HG03565 (cell line): Measurements from ENCODE around the gene KCNJ12.
"Not testable (repeated sequence)": the region's sequence is repeated elsewhere in the genome, so short reads cannot be mapped to it uniquely, and the experiment has no call there.

Experiments used
- ATAC-seq: cut with Tn5 transposase; IDR thresholded peaks from one replicate; pipeline ENCODE4 v1.9.1; 2021; ENCODE audit warnings: mild to moderate bottlenecking, moderate library complexity; ENCODE audit not compliant: unreplicated experiment

Gene KCNJ12

DNA sequence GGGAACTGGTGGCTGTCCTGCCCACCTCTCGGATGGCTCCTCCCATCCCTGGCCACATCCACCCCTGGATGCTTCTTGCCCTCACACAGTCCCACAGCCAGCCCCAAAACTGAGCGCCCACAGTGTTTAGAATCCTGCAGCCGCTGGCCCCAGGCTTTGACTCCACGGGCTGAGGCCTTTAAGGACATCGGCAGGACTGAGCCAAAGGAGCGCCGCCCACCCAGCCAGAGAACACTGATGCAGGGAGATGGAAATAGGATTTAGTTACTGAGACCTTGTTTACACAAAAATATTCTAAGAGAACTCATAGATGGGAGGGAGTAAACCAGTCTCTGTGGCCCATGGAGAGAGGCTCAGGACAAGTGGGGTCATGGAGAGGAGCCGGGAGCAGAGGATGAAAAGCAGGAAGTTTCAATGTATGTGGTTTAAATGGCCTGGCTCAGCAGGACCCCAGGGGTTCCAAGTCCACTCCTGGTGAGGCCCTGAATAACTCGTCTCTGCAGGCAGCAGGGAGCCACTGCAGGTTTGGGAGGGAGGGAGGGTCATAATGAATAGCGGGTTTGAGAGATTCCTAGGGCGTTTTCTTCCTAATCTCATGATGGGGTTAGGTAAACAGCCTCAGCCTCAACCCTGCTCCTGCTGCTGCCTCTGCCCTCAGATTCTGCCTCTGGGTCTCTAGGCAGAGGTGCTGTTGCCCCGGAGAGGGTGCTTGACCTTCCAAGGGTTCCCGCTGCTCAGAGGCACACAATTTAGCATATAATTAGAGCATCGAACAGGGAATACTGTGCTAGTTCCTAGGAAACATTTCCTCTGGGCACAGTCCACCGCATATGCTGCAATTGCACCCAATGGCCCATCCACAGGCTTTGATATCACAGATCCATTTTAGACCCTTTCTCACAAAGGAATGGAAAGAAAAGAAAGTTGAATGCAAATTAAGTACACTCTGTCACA lies 61.0 kb downstream of the KCNJ12 start:
- ATAC-seq: not testable (repeated sequence)

DNA sequence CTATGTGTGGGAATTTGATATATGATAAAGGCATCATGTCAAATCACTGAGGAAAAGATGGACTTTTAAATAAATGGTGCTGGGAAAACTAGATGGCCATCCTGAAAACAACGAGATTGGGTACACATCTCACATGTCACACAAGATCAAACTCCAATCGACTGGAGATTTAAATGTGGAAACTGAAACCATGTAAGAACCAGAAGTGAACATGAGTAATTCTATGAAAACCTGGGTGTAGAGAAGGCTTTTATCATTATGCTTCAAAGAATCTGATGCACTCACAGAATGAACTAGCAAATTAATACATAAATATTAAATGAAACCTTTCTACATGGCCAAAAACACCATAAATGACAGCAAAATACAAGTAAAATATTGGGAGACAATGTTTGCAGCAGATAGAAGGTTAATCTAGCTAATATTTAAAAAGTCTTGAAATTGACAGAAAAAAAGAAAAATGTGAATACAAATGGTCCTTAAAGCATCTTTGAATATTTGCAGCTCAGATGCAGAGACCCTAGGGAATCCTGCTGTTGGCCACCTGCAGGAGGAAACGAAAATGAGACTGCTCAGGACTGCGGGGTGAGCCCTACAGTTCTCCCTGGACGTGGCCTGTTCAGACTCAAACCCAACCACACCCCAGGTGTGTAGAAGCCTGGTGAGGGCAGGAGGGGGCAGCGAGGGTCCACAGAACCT lies 62.3 kb downstream of the KCNJ12 start:
- ATAC-seq: not testable (repeated sequence)

GRCh38 chr17:21439015-21439336 lies 62.8 kb downstream of the KCNJ12 start:
- ATAC-seq: not testable (repeated sequence)

GRCh38 chr17:21445091-21445650 lies 69.0 kb downstream of the KCNJ12 start:
- no peak for ATAC-seq

- ATAC-seq: not testable (repeated sequence)
Measured at GRCh38 chr17:21447552-21447951, 71.4 kb downstream of the KCNJ12 start.

- ATAC-seq: not testable (repeated sequence)
Measured at GRCh38 chr17:21449891-21450290, 73.7 kb downstream of the KCNJ12 start.

GRCh38 chr17:21451975-21452374 lies 75.8 kb downstream of the KCNJ12 start:
- no peak for ATAC-seq

DNA sequence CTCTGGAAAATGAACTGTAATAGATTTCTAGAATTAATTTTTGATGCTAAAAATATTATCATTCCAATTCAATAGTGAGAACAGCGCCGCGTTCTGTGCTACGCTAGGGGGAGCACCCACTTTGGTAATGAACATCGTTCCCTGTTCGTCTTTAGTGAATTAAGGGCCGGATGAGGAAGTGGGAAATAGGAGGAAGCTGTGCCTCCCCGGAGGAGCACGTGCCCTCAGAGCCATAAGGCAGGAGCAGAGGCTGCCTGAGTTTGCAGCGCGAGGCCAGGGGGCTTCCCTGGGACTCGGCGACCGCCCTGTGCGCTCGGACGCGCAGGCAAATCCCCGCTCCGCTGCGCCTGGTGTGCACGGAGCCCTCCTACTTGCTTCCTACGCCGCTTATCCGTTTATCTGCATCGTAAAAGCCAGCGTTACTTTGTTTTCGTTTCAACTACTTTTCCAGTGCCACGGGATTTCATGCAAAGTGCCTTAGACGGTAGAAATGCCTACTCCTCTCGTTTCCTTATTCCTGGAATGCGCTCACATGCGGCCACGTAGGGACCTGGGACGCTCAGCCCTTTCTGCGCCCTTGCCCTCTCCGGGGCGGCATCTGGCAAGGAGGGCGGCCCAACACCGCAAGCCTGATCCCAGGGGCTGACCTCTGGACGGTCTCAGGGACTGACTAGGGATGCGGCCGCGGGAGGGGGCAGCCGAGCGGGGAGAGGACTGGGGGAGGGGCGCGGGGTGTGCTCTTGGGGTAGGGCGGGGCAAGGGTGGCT lies 76.4 kb downstream of the KCNJ12 start:
- no peak for ATAC-seq

DNA sequence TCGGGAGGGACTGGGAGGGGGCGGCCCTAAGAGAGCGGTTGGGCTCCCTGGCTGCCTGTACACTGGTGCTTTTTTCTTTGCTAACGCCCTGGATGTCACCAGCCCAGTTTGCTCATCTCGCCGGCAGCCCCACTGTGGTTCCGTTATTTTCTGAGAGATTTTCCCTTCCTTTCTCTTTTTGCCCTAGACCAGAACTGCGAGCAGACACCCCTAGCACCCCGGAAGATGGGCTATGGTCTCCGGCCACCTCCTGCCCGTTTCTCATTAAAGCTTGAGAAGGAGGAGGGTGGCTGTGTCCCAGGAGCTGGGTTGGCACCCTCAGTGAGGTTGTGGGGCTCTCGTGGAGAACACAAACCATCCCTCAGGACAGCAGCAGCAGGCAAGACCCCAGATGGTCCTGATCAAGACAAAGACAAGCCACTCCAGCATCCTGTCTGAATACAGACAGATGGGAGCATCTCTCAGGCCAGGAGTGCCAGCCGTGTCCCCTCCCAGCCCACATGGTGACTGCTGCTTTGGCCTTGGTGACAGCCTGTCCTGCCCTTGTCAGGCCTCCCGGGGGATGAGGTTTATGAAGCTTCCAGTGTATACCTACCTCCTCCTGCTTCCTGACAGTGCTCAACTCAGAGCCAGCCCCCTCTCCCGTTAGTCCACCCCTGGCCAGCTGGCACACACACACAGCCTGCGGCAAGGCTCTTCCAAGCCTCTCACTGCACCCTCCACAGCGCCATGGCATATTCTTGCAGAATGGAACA lies 77.2 kb downstream of the KCNJ12 start:
- ATAC-seq: no peak

GRCh38 chr17:21454006-21454405 lies 77.8 kb downstream of the KCNJ12 start:
- not testable (repeated sequence) for ATAC-seq

DNA sequence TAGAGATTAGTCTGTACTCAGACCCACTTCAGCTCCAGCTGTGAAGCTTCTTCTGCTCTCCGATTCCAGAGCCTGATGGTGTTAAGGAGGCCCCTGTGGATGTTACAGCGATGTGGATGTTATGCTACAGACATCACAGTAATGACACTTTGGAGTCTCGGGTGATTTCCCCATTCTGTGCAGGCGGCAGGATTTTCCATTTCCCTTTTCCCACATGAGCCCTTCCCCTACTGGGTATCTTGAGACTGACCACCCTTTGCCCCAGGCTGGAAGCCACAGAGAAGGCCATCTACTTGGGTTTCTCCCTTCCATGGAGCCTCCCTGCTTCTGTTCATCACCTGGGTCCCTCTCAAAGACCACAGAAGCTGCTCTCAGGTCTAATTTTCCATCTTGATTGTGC lies 78.3 kb downstream of the KCNJ12 start:
- no peak for ATAC-seq

DNA sequence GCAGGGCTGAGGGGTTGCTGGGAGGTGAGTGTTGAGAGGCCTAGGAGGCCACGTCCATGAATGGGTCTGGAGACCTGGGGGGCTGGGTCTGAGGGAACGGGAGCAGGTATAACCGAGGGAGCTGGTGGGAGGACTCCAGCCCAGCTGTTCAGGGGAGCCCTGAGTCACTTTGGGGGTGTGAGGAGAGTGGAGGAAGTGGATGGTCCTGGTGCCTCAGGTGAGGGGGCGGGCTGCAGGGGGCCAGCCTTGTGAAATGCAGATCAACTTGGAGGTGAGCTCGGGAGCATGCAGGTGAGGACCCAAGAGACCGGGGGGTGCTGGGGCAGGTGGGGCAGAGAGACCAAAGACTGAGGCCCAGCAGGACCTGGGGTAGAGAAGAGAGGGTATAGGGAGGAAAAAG lies 79.6 kb downstream of the KCNJ12 start:
- ATAC-seq: no peak

GRCh38 chr17:21456449-21456848 lies 80.3 kb downstream of the KCNJ12 start:
- ATAC-seq: not testable (repeated sequence)

- peak; percentile 87 for ATAC-seq
Measured at GRCh38 chr17:21457051-21458026, 81.2 kb downstream of the KCNJ12 start.

- no peak for ATAC-seq
Measured at GRCh38 chr17:21458054-21458453, 81.9 kb downstream of the KCNJ12 start.

- ATAC-seq: no peak
Measured at GRCh38 chr17:21459536-21459935, 83.4 kb downstream of the KCNJ12 start.

- ATAC-seq: no peak
Measured at GRCh38 chr17:21460358-21460757, 84.2 kb downstream of the KCNJ12 start.

- no peak for ATAC-seq
Measured at GRCh38 chr17:21462237-21462636, 86.1 kb downstream of the KCNJ12 start.

DNA sequence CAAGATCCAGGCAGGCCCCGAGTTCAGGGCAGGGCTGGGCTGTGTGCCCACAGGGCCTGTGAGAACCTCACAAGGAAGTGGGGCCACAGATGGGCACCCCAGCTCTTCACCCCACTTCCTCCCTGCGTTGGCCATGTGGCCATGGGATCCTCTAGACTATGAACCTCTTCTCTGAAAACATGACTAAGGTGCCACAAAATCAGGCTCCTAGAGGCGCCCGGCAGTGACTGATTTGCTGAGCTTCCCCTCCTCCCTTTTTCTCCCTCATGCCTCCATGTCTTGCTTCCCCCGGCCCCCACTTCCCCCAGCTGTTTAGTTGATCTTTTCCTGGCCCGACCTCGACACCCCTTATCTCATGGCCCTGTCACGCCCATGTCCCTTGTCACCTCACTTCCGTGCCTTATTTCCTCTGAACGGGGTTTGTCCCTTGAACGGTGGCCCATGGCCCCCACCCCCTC lies 87.1 kb downstream of the KCNJ12 start:
- ATAC-seq: no peak
